ENCODE data around the gene CACNG6. TPM values are rescaled to one million over a fixed set of nuclear protein-coding genes. Genes with fewer than 3 reads are reported as not detected.

The CACNG6 gene
- total RNA-seq, 1 experiment from 2014 or later = not detected

DNA sequence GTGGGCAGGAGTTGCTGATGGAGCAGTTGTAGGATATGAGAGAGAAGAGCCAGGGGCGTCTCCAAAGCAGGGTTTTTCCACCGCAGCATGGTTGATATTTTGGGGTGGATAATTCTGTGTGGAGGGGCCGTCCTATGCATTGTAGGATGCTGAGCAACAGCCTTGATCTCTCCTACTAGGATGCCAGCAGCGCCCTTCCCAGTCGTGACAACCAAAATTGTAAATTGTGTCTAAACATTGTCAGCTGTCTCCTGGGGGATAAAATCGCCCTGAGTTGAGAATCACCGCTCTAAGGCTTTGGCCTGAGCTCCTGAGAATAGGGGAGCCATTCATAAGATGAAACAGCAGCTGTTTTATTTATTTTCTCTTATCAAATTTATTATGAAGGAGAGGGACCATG, 24.5 kb upstream of the CACNG6 start:
- Histone ChIP-seq H3K4me1 (ENCODE audit: insufficient read depth, low read length, poor library complexity, severe bottlenecking) (no peaks in the 10 kb centered on the region), H3K9me3 (ENCODE audit: low read depth, low read length, poor library complexity, severe bottlenecking) (no peaks in the 10 kb centered on the region), H3K27me3 (replicated peaks; ENCODE audit: insufficient read depth, low read depth, low read length, poor library complexity) (peaks cover 7% of the 10 kb centered on the region), H3K36me3 (ENCODE audit: insufficient read depth, low read length, poor library complexity, severe bottlenecking) (no peaks in the 10 kb centered on the region), H3K27ac (ENCODE audit: low read depth, low read length, poor library complexity, severe bottlenecking) (no peak overlapping the region), H3K4me3 (ENCODE audit: low read depth, low read length, poor library complexity, severe bottlenecking) (no peak overlapping the region)
- intact Hi-C loops (cut with micrococcal nuclease; ENCODE audit: unreplicated experiment) = no loop called here
- no peak for TF ChIP-seq EZH2 (IDR thresholded peaks at IDR 0.05; ENCODE audit: borderline replicate concordance, low read depth, low read length, poor library complexity, severe bottlenecking)
- TF ChIP-seq, protein P1, sequence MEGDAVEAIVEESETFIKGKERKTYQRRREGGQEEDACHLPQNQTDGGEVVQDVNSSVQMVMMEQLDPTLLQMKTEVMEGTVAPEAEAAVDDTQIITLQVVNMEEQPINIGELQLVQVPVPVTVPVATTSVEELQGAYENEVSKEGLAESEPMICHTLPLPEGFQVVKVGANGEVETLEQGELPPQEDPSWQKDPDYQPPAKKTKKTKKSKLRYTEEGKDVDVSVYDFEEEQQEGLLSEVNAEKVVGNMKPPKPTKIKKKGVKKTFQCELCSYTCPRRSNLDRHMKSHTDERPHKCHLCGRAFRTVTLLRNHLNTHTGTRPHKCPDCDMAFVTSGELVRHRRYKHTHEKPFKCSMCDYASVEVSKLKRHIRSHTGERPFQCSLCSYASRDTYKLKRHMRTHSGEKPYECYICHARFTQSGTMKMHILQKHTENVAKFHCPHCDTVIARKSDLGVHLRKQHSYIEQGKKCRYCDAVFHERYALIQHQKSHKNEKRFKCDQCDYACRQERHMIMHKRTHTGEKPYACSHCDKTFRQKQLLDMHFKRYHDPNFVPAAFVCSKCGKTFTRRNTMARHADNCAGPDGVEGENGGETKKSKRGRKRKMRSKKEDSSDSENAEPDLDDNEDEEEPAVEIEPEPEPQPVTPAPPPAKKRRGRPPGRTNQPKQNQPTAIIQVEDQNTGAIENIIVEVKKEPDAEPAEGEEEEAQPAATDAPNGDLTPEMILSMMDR (conservative IDR thresholded peaks at IDR 0.05; ENCODE audit: low read depth, low read length) = no peak
- ChIA-PET CTCF (no interaction called here), POLR2A (ENCODE audit: low non-redundant PET) (interaction anchor here (0.9 kb wide), 1 partner anchor 13 kb away, joined by 14 read pairs; no protein-coding TSS in a partner anchor)
- DNase-seq (ENCODE audit: low spot score) = no peak
- no TSS peak for BruUV-seq (replicated peaks)

DNA sequence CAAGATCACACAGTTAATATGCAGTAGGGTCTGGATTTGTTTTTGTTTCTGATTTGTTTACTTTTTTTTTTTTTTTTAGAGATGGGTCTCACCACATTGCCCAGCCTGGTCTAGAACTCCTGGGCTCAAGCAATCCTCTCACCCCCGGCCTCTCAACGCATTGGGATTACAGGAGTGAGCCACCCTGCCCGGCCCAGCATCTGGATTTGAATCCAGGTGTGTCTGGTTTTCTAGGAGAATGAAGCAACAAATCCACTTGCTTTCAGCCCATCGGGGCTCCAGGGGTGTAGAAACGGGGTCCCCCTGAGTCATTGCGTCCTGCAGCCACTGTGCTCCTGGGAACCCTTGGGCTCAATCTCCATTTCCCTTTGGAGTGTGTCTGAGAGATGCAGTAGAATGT, 22.1 kb upstream of the CACNG6 start:
- CTCF ChIA-PET = no interaction called here
- BruUV-seq (replicated peaks) = no TSS peak
- POLR2A ChIA-PET (ENCODE audit: low non-redundant PET) = interaction anchor here (0.6 kb wide), 1 partner anchor 255 kb away, joined by 5 read pairs; no protein-coding TSS in a partner anchor

DNA sequence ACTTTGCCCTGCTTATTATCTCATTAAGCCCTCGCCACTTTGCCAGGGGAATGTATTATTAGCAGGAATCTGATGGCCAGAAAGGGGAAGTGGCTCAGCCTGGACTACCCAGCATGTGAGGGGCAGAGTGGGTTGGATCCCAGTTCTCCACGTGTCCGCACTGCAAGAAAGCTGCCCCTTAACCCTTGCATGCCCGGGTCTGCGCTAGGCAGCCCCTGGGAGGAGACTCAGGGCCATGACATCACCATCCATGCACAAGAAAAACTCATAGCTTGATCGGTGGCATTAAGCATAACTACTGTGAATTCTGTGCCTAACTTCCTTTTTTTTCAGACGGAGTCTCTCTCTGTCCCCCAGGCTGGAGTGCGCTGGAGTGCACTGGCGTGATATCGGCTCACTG, 19.8 kb upstream of the CACNG6 start:
- Histone ChIP-seq H3K27ac (ENCODE audit: low read depth, low read length, poor library complexity, severe bottlenecking) (no peak overlapping the region), H3K27me3 (replicated peaks; ENCODE audit: insufficient read depth, low read depth, low read length, poor library complexity) (no peaks in the 10 kb centered on the region), H3K9me3 (ENCODE audit: low read depth, low read length, poor library complexity, severe bottlenecking) (no peaks in the 10 kb centered on the region), H3K36me3 (ENCODE audit: insufficient read depth, low read length, poor library complexity, severe bottlenecking) (no peaks in the 10 kb centered on the region), H3K4me1 (ENCODE audit: insufficient read depth, low read length, poor library complexity, severe bottlenecking) (no peaks in the 10 kb centered on the region), H3K4me3 (ENCODE audit: low read depth, low read length, poor library complexity, severe bottlenecking) (no peak overlapping the region)
- BruUV-seq (replicated peaks) = no TSS peak
- DNase-seq (ENCODE audit: low spot score) = no peak
- TF ChIP-seq, protein P1 (conservative IDR thresholded peaks at IDR 0.05; ENCODE audit: low read depth, low read length) = no peak
- TF ChIP-seq EZH2 (IDR thresholded peaks at IDR 0.05; ENCODE audit: borderline replicate concordance, low read depth, low read length, poor library complexity, severe bottlenecking) = no peak
- intact Hi-C loops (cut with micrococcal nuclease; ENCODE audit: unreplicated experiment) = no loop called here
- CTCF ChIA-PET = interaction anchor here (0.5 to 0.7 kb wide), 2 partner anchors 201 to 451 kb away, joined by 3 to 6 read pairs; partner anchors contain the start of gene TMC4
- POLR2A ChIA-PET (ENCODE audit: low non-redundant PET) = no interaction called here

More for the DNA sequence above, 22.1 kb upstream of the CACNG6 start:
- TF ChIP-seq, protein P1 (conservative IDR thresholded peaks at IDR 0.05; ENCODE audit: low read depth, low read length) = no peak
- TF ChIP-seq EZH2 (IDR thresholded peaks at IDR 0.05; ENCODE audit: borderline replicate concordance, low read depth, low read length, poor library complexity, severe bottlenecking) = no peak
- Histone ChIP-seq H3K27me3 (replicated peaks; ENCODE audit: insufficient read depth, low read depth, low read length, poor library complexity) (no peaks in the 10 kb centered on the region), H3K27ac (ENCODE audit: low read depth, low read length, poor library complexity, severe bottlenecking) (no peak overlapping the region), H3K9me3 (ENCODE audit: low read depth, low read length, poor library complexity, severe bottlenecking) (no peaks in the 10 kb centered on the region), H3K4me3 (ENCODE audit: low read depth, low read length, poor library complexity, severe bottlenecking) (no peak overlapping the region), H3K36me3 (ENCODE audit: insufficient read depth, low read length, poor library complexity, severe bottlenecking) (no peaks in the 10 kb centered on the region), H3K4me1 (ENCODE audit: insufficient read depth, low read length, poor library complexity, severe bottlenecking) (no peaks in the 10 kb centered on the region)
- DNase-seq (ENCODE audit: low spot score) = no peak
- intact Hi-C loops (cut with micrococcal nuclease; ENCODE audit: unreplicated experiment) = no loop called here
